GM23338 (cell line): ENCODE results near the gene CLEC2D. TPM values are rescaled to one million over a fixed set of nuclear protein-coding genes. Genes with fewer than 3 reads are reported as not detected.

ENCODE experiments used
- ATAC-seq: fragments of 200-7000 bp; cut with Tn5 transposase; 3 replicates; pipeline ENCODE4 v1.9.1; 2020
- DNase-seq: peaks from one replicate; pipeline ENCODE4 v3.0.0-alpha.2; 2015; ENCODE audit warnings: low spot score
- H2AFZ ChIP-seq: fragments of 200-600 bp; sonication (generic); 2 replicates; pipeline ENCODE4 v1.8.0; 2016; ENCODE audit warnings: antibody characterized with exemption, mild to moderate bottlenecking, moderate library complexity
- H3F3A ChIP-seq: fragments of 200-600 bp; sonication (generic); replicated peaks from 2 replicates; pipeline ENCODE4 v1.8.0; 2017; ENCODE audit warnings: antibody characterized with exemption, mixed run types, low read depth
- H3K27ac ChIP-seq: fragments of 200-600 bp; sonication (generic); 2 replicates; pipeline ENCODE4 v1.6.1; 2016; ENCODE audit warnings: low read depth
- H3K27me3 ChIP-seq: fragments of 200-600 bp; sonication (generic); 2 replicates; pipeline ENCODE4 v1.8.0; 2016; ENCODE audit warnings: mild to moderate bottlenecking, mixed run types, moderate library complexity; ENCODE audit not compliant: insufficient read depth
- H3K36me3 ChIP-seq: fragments of 200-600 bp; sonication (generic); 2 replicates; pipeline ENCODE4 v1.8.0; 2016; ENCODE audit warnings: mild to moderate bottlenecking; ENCODE audit not compliant: insufficient read depth
- H3K4me1 ChIP-seq: fragments of 200-600 bp; sonication (generic); 2 replicates; pipeline ENCODE4 v1.8.0; 2016; ENCODE audit warnings: mild to moderate bottlenecking, moderate library complexity; ENCODE audit not compliant: insufficient read depth
- H3K4me2 ChIP-seq: fragments of 200-600 bp; sonication (generic); 2 replicates; pipeline ENCODE4 v1.7.1; 2017; ENCODE audit warnings: mixed run types
- H3K4me3 ChIP-seq: fragments of 200-600 bp; sonication (generic); 2 replicates; pipeline ENCODE4 v1.6.1; 2016; ENCODE audit warnings: mixed run types
- H3K79me2 ChIP-seq: fragments of 200-600 bp; sonication (generic); replicated peaks from 2 replicates; pipeline ENCODE4 v1.8.0; 2017; ENCODE audit warnings: mild to moderate bottlenecking; ENCODE audit not compliant: insufficient read depth
- H3K9me2 ChIP-seq: fragments of 200-600 bp; sonication (generic); 2 replicates; pipeline ENCODE4 v1.8.0; 2017; ENCODE audit not compliant: insufficient read depth
- H4K20me1 ChIP-seq: fragments of 200-600 bp; sonication (generic); replicated peaks from 2 replicates; pipeline ENCODE4 v1.8.0; 2017; ENCODE audit warnings: mild to moderate bottlenecking; ENCODE audit not compliant: insufficient read depth
- H3K27ac Mint-ChIP-seq: 2 replicates; pipeline ENCODE4 v1.8.0; 2020; ENCODE audit warnings: inconsistent platforms, mild to moderate bottlenecking, moderate library complexity, mixed read lengths
- H3K27me3 Mint-ChIP-seq: 3 replicates; pipeline ENCODE4 v1.8.0; 2022; ENCODE audit warnings: low read depth, mild to moderate bottlenecking, moderate library complexity, mixed read lengths, inconsistent platforms; ENCODE audit not compliant: insufficient read depth, poor library complexity
- H3K36me3 Mint-ChIP-seq: 3 replicates; pipeline ENCODE4 v1.8.0; 2021; ENCODE audit warnings: low read depth, mild to moderate bottlenecking, inconsistent platforms, moderate library complexity, mixed read lengths
- H3K4me1 Mint-ChIP-seq: 3 replicates; pipeline ENCODE4 v1.8.0; 2020; ENCODE audit warnings: mild to moderate bottlenecking, inconsistent platforms, mixed read lengths
- H3K4me3 Mint-ChIP-seq: 3 replicates; pipeline ENCODE4 v1.8.0; 2021; ENCODE audit warnings: moderate library complexity, mild to moderate bottlenecking, inconsistent platforms, mixed read lengths
- H3K9me3 Mint-ChIP-seq: 3 replicates; pipeline ENCODE4 v1.8.0; 2020; ENCODE audit warnings: moderate library complexity, mild to moderate bottlenecking, inconsistent platforms, mixed read lengths
- CREB1 ChIP-seq: fragments of 250-450 bp; sonication (Bioruptor Pico); IDR thresholded peaks from 2 replicates; pipeline ENCODE4 v1.5.0; 2020; ENCODE audit warnings: low read depth, mild to moderate bottlenecking, moderate library complexity
- CTCF ChIP-seq, 2 experiments: fragments of 200-600 bp in 1 of 2; sonication (generic) in 1 of 2; conservative IDR thresholded peaks; 2 replicates each; pipeline versions ENCODE4 v1.5.1 to v1.6.1; 2016 to 2017; ENCODE audit warnings: antibody characterized with exemption in 2 of 2, low read depth in 2 of 2, mild to moderate bottlenecking in 2 of 2, moderate library complexity in 1 of 2
- ETS1 ChIP-seq: IDR thresholded peaks from 2 replicates; pipeline ENCODE4 v1.6.1; 2016; ENCODE audit warnings: antibody characterized with exemption
- EZH2 ChIP-seq: fragments of 200-600 bp; sonication (generic); IDR thresholded peaks from one replicate; pipeline ENCODE4 v1.8.0; 2017; ENCODE audit warnings: antibody characterized with exemption, mild to moderate bottlenecking, low read depth; ENCODE audit not compliant: unreplicated experiment
- EZH2phosphoT487 ChIP-seq: fragments of 200-600 bp; sonication (generic); IDR thresholded peaks from one replicate; pipeline ENCODE4 v1.8.1; 2018; ENCODE audit warnings: antibody characterized with exemption; ENCODE audit not compliant: unreplicated experiment
- JUNB ChIP-seq: IDR thresholded peaks from one replicate; pipeline ENCODE4 v1.6.1; 2016; ENCODE audit warnings: antibody characterized with exemption; ENCODE audit not compliant: unreplicated experiment
- NANOG ChIP-seq: IDR thresholded peaks from 2 replicates; pipeline ENCODE4 v1.6.1; 2016; ENCODE audit warnings: antibody characterized with exemption, borderline replicate concordance
- POLR2AphosphoS5 ChIP-seq: IDR thresholded peaks from 2 replicates; pipeline ENCODE4 v1.6.1; 2016; ENCODE audit warnings: antibody characterized with exemption, low read depth
- REST ChIP-seq: IDR thresholded peaks from one replicate; pipeline ENCODE4 v1.6.1; 2018; ENCODE audit warnings: antibody characterized with exemption; ENCODE audit not compliant: unreplicated experiment
- STAT1 ChIP-seq: IDR thresholded peaks from one replicate; pipeline ENCODE4 v1.6.1; 2016; ENCODE audit warnings: antibody characterized with exemption; ENCODE audit not compliant: unreplicated experiment
- ZNF114 ChIP-seq: fragments of 250-450 bp; sonication (Bioruptor Pico); IDR thresholded peaks from 2 replicates; pipeline ENCODE4 v1.5.0; 2020; ENCODE audit warnings: mild to moderate bottlenecking, moderate library complexity
- ZNF331 ChIP-seq: fragments of 250-450 bp; sonication (Bioruptor Pico); IDR thresholded peaks from 2 replicates; pipeline ENCODE4 v1.5.0; 2020; ENCODE audit warnings: low read depth, mild to moderate bottlenecking, moderate library complexity
- ZNF462 ChIP-seq: fragments of 250-450 bp; sonication (Bioruptor Pico); IDR thresholded peaks from 2 replicates; pipeline ENCODE4 v1.5.0; 2020; ENCODE audit warnings: mild to moderate bottlenecking, moderate library complexity
- polyA plus RNA-seq: library from polyadenylated mRNA; unstranded; fragments of >200 nt; fragmentation: Nextera tagmentation; extraction: Ambion mirVana; gene quantifications from 2 replicates; pipeline ENCODE4 v1.2.1, GENCODE V29; 2016
- total RNA-seq: library from RNA; depleted of rRNA; stranded (reverse); fragments of >200 nt; shearing (Covaris generic); gene quantifications from 2 replicates; pipeline ENCODE4 v1.2.3, GENCODE V29; 2014

Gene CLEC2D
- total and polyA plus RNA-seq, 2 experiments from 2014 or later, result 6.9 to 7.1 TPM

GRCh38 chr12:9731797-9732196 lies 62.3 kb downstream of the CLEC2D start:
- peaks cover 1% of the 10 kb centered on the region for H3K27me3 Mint-ChIP-seq
- DNase-seq (no peak), ATAC-seq (no peak)
- TF ChIP-seq ZNF114, result no peak
- TF ChIP-seq STAT1, result no peak
- no peak for TF ChIP-seq ZNF462 (CRISPR knock-in tag)
- no peak for TF ChIP-seq POLR2AphosphoS5
- no peak for TF ChIP-seq JUNB
- TF ChIP-seq EZH2phosphoT487, result no peak
- no peak for TF ChIP-seq ETS1
- TF ChIP-seq CREB1 (CRISPR knock-in tag), result no peak
- TF ChIP-seq EZH2, result no peak
- no peak for TF ChIP-seq REST
- TF ChIP-seq NANOG, result no peak
- TF ChIP-seq ZNF331 (CRISPR knock-in tag), result no peak
- no peak for TF ChIP-seq CTCF (conservative IDR thresholded peaks at IDR 0.05; ENCODE audit: low read depth in 2 of 2)
- H3K36me3 ChIP-seq, result no peaks in the 10 kb centered on the region
- H3K4me1 Mint-ChIP-seq, result no peaks in the 10 kb centered on the region
- no peaks in the 10 kb centered on the region for H3K4me1 ChIP-seq
- no peaks in the 10 kb centered on the region for H3K27me3 ChIP-seq
- H3K4me3 ChIP-seq, result no peak overlapping the region
- no peaks in the 10 kb centered on the region for H3K9me3 Mint-ChIP-seq
- no peaks in the 10 kb centered on the region for H3F3A ChIP-seq
- H3K36me3 Mint-ChIP-seq, result no peaks in the 10 kb centered on the region
- no peak overlapping the region for H3K4me3 Mint-ChIP-seq
- H3K27ac Mint-ChIP-seq, result no peak overlapping the region
- H3K4me2 ChIP-seq, result no peak overlapping the region
- H3K9me2 ChIP-seq, result no peaks in the 10 kb centered on the region
- H3K27ac ChIP-seq, result no peak overlapping the region
- H4K20me1 ChIP-seq, result no peaks in the 10 kb centered on the region
- H3K79me2 ChIP-seq, result no peaks in the 10 kb centered on the region
- no peak overlapping the region for H2AFZ ChIP-seq
